ENCODE data around the gene SLIT3. TPM values are rescaled to one million over a fixed set of nuclear protein-coding genes. Genes with fewer than 3 reads are reported as not detected.
"Not testable (repeated sequence)": the region's sequence is repeated elsewhere in the genome, so short reads cannot be mapped to it uniquely, and the experiment has no call there.

Gene SLIT3
- total and polyA plus RNA-seq, 2 donors, result 8.4 to 9.2 TPM

- H3K4me1 ChIP-seq (ENCODE audit: control insufficient read depth in 2 of 2, insufficient read depth in 2 of 2, low read length in 2 of 2), result no peaks in the 10 kb centered on the region
- H3K36me3 ChIP-seq (ENCODE audit: control insufficient read depth in 2 of 2, insufficient read depth in 2 of 2, low read length in 1 of 2), result no peaks in the 10 kb centered on the region
- DNase-seq (ENCODE audit: low read depth in 6 of 9, low spot score in 9 of 9), result no peak
- no peaks in the 10 kb centered on the region for H3K27me3 ChIP-seq (ENCODE audit: control insufficient read depth in 2 of 2, insufficient read depth in 1 of 2, low read length in 1 of 2)
- 82% methylated on average over 9 of the region's 9 CpGs for WGBS
- H3K4me3 ChIP-seq (ENCODE audit: low read length in 2 of 2), result no peak overlapping the region
- no peak overlapping the region for H3K27ac ChIP-seq (ENCODE audit: low read depth in 1 of 2, low read length in 1 of 2)
- no peaks in the 10 kb centered on the region for H3K9me3 ChIP-seq (ENCODE audit: control insufficient read depth in 2 of 2, insufficient read depth in 1 of 2, low read length in 1 of 2)
These were observed 77.9 kb downstream of the SLIT3 start for GRCh38 chr5:169222934-169223594.

GRCh38 chr5:169221519-169221918, 79.4 kb downstream of the SLIT3 start:
- Histone ChIP-seq H3K4me1 (ENCODE audit: control insufficient read depth in 2 of 2, insufficient read depth in 2 of 2, low read length in 2 of 2) (no peaks in the 10 kb centered on the region), H3K27me3 (ENCODE audit: control insufficient read depth in 2 of 2, insufficient read depth in 1 of 2, low read length in 1 of 2) (no peaks in the 10 kb centered on the region), H3K36me3 (ENCODE audit: control insufficient read depth in 2 of 2, insufficient read depth in 2 of 2, low read length in 1 of 2) (no peaks in the 10 kb centered on the region), H3K27ac (ENCODE audit: low read depth in 1 of 2, low read length in 1 of 2) (no peak overlapping the region), H3K9me3 (ENCODE audit: control insufficient read depth in 2 of 2, insufficient read depth in 1 of 2, low read length in 1 of 2) (no peaks in the 10 kb centered on the region), H3K4me3 (ENCODE audit: low read length in 2 of 2) (no peak overlapping the region)
- 97% methylated on average over 5 of the region's 5 CpGs for WGBS
- no peak for DNase-seq (ENCODE audit: low read depth in 6 of 9, low spot score in 9 of 9)

GRCh38 chr5:169219961-169220360, 81.0 kb downstream of the SLIT3 start:
- no peaks in the 10 kb centered on the region for H3K36me3 ChIP-seq (ENCODE audit: control insufficient read depth in 2 of 2, insufficient read depth in 2 of 2, low read length in 1 of 2)
- H3K4me1 ChIP-seq (ENCODE audit: control insufficient read depth in 2 of 2, insufficient read depth in 2 of 2, low read length in 2 of 2), result no peaks in the 10 kb centered on the region
- no peaks in the 10 kb centered on the region for H3K9me3 ChIP-seq (ENCODE audit: control insufficient read depth in 2 of 2, insufficient read depth in 1 of 2, low read length in 1 of 2)
- 96% methylated on average over 6 of the region's 6 CpGs for WGBS
- no peaks in the 10 kb centered on the region for H3K27me3 ChIP-seq (ENCODE audit: control insufficient read depth in 2 of 2, insufficient read depth in 1 of 2, low read length in 1 of 2)
- no peak overlapping the region for H3K4me3 ChIP-seq (ENCODE audit: low read length in 2 of 2)
- H3K27ac ChIP-seq (ENCODE audit: low read depth in 1 of 2, low read length in 1 of 2), result no peak overlapping the region
- no peak for DNase-seq (ENCODE audit: low read depth in 6 of 9, low spot score in 9 of 9)

- H3K27ac ChIP-seq (ENCODE audit: low read depth in 1 of 2, low read length in 1 of 2), result no peak overlapping the region
- H3K27me3 ChIP-seq (ENCODE audit: control insufficient read depth in 2 of 2, insufficient read depth in 1 of 2, low read length in 1 of 2), result no peaks in the 10 kb centered on the region
- H3K36me3 ChIP-seq (ENCODE audit: control insufficient read depth in 2 of 2, insufficient read depth in 2 of 2, low read length in 1 of 2), result no peaks in the 10 kb centered on the region
- no peaks in the 10 kb centered on the region for H3K9me3 ChIP-seq (ENCODE audit: control insufficient read depth in 2 of 2, insufficient read depth in 1 of 2, low read length in 1 of 2)
- no peaks in the 10 kb centered on the region for H3K4me1 ChIP-seq (ENCODE audit: control insufficient read depth in 2 of 2, insufficient read depth in 2 of 2, low read length in 2 of 2)
- 67% methylated on average over 5 of the region's 5 CpGs for WGBS
- H3K4me3 ChIP-seq (ENCODE audit: low read length in 2 of 2), result no peak overlapping the region
- no peak for DNase-seq (ENCODE audit: low read depth in 6 of 9, low spot score in 9 of 9)
These were observed 81.6 kb downstream of the SLIT3 start for GRCh38 chr5:169219351-169219750.

GRCh38 chr5:169218861-169219260, 82.1 kb downstream of the SLIT3 start:
- Histone ChIP-seq H3K27ac (ENCODE audit: low read depth in 1 of 2, low read length in 1 of 2) (no peak overlapping the region), H3K9me3 (ENCODE audit: control insufficient read depth in 2 of 2, insufficient read depth in 1 of 2, low read length in 1 of 2) (no peaks in the 10 kb centered on the region), H3K4me3 (ENCODE audit: low read length in 2 of 2) (no peak overlapping the region), H3K4me1 (ENCODE audit: control insufficient read depth in 2 of 2, insufficient read depth in 2 of 2, low read length in 2 of 2) (no peaks in the 10 kb centered on the region), H3K27me3 (ENCODE audit: control insufficient read depth in 2 of 2, insufficient read depth in 1 of 2, low read length in 1 of 2) (no peaks in the 10 kb centered on the region), H3K36me3 (ENCODE audit: control insufficient read depth in 2 of 2, insufficient read depth in 2 of 2, low read length in 1 of 2) (no peaks in the 10 kb centered on the region)
- WGBS, result 71% methylated on average over 4 of the region's 4 CpGs
- DNase-seq (ENCODE audit: low read depth in 6 of 9, low spot score in 9 of 9), result no peak

- H3K36me3 ChIP-seq (ENCODE audit: control insufficient read depth in 2 of 2, insufficient read depth in 2 of 2, low read length in 1 of 2), result no peaks in the 10 kb centered on the region
- H3K4me1 ChIP-seq (ENCODE audit: control insufficient read depth in 2 of 2, insufficient read depth in 2 of 2, low read length in 2 of 2), result no peaks in the 10 kb centered on the region
- H3K27me3 ChIP-seq (ENCODE audit: control insufficient read depth in 2 of 2, insufficient read depth in 1 of 2, low read length in 1 of 2), result no peaks in the 10 kb centered on the region
- WGBS, result 90% methylated on average over 2 of the region's 2 CpGs
- H3K27ac ChIP-seq (ENCODE audit: low read depth in 1 of 2, low read length in 1 of 2), result no peak overlapping the region
- H3K4me3 ChIP-seq (ENCODE audit: low read length in 2 of 2), result no peak overlapping the region
- DNase-seq (ENCODE audit: low read depth in 6 of 9, low spot score in 9 of 9), result no peak
- H3K9me3 ChIP-seq (ENCODE audit: control insufficient read depth in 2 of 2, insufficient read depth in 1 of 2, low read length in 1 of 2), result no peaks in the 10 kb centered on the region
These were observed 82.8 kb downstream of the SLIT3 start for GRCh38 chr5:169218176-169218575.

GRCh38 chr5:169216866-169217265, 84.1 kb downstream of the SLIT3 start:
- Histone ChIP-seq H3K27ac (ENCODE audit: low read depth in 1 of 2, low read length in 1 of 2) (no peak overlapping the region), H3K9me3 (ENCODE audit: control insufficient read depth in 2 of 2, insufficient read depth in 1 of 2, low read length in 1 of 2) (no peaks in the 10 kb centered on the region), H3K27me3 (ENCODE audit: control insufficient read depth in 2 of 2, insufficient read depth in 1 of 2, low read length in 1 of 2) (no peaks in the 10 kb centered on the region), H3K4me1 (ENCODE audit: control insufficient read depth in 2 of 2, insufficient read depth in 2 of 2, low read length in 2 of 2) (no peaks in the 10 kb centered on the region), H3K36me3 (ENCODE audit: control insufficient read depth in 2 of 2, insufficient read depth in 2 of 2, low read length in 1 of 2) (no peaks in the 10 kb centered on the region), H3K4me3 (ENCODE audit: low read length in 2 of 2) (no peak overlapping the region)
- DNase-seq (ENCODE audit: low read depth in 6 of 9, low spot score in 9 of 9), result no peak
- 89% methylated on average over 8 of the region's 8 CpGs for WGBS

GRCh38 chr5:169213479-169213878, 87.5 kb downstream of the SLIT3 start:
- no peaks in the 10 kb centered on the region for H3K36me3 ChIP-seq (ENCODE audit: control insufficient read depth in 2 of 2, insufficient read depth in 2 of 2, low read length in 1 of 2)
- no peaks in the 10 kb centered on the region for H3K27me3 ChIP-seq (ENCODE audit: control insufficient read depth in 2 of 2, insufficient read depth in 1 of 2, low read length in 1 of 2)
- no peak for DNase-seq (ENCODE audit: low read depth in 6 of 9, low spot score in 9 of 9)
- no peaks in the 10 kb centered on the region for H3K4me1 ChIP-seq (ENCODE audit: control insufficient read depth in 2 of 2, insufficient read depth in 2 of 2, low read length in 2 of 2)
- H3K4me3 ChIP-seq (ENCODE audit: low read length in 2 of 2), result no peak overlapping the region
- H3K9me3 ChIP-seq (ENCODE audit: control insufficient read depth in 2 of 2, insufficient read depth in 1 of 2, low read length in 1 of 2), result no peaks in the 10 kb centered on the region
- H3K27ac ChIP-seq (ENCODE audit: low read depth in 1 of 2, low read length in 1 of 2), result no peak overlapping the region

GRCh38 chr5:169211761-169212160, 89.2 kb downstream of the SLIT3 start:
- H3K27me3 ChIP-seq (ENCODE audit: control insufficient read depth in 2 of 2, insufficient read depth in 1 of 2, low read length in 1 of 2); H3K4me3 ChIP-seq (ENCODE audit: low read length in 2 of 2); H3K4me1 ChIP-seq (ENCODE audit: control insufficient read depth in 2 of 2, insufficient read depth in 2 of 2, low read length in 2 of 2); H3K9me3 ChIP-seq (ENCODE audit: control insufficient read depth in 2 of 2, insufficient read depth in 1 of 2, low read length in 1 of 2); H3K27ac ChIP-seq (ENCODE audit: low read depth in 1 of 2, low read length in 1 of 2); H3K36me3 ChIP-seq (ENCODE audit: control insufficient read depth in 2 of 2, insufficient read depth in 2 of 2, low read length in 1 of 2); DNase-seq (ENCODE audit: low read depth in 6 of 9, low spot score in 9 of 9): not testable (repeated sequence)
- 95% methylated on average over 3 of the region's 3 CpGs for WGBS

Data from thymus (tissue), 11 donors.